Ramos (cell line): Measurements from ENCODE around the gene GTF3C1.

Experiments used
- in situ Hi-C: fragments of 300-500 bp; cut with MboI; formaldehyde crosslinking; loops from one replicate; pipeline ENCODE4 v1.14.3; 2022; ENCODE audit warnings: low sequenced_read_pairs; ENCODE audit not compliant: unreplicated experiment

GTF3C1 gene

DNA sequence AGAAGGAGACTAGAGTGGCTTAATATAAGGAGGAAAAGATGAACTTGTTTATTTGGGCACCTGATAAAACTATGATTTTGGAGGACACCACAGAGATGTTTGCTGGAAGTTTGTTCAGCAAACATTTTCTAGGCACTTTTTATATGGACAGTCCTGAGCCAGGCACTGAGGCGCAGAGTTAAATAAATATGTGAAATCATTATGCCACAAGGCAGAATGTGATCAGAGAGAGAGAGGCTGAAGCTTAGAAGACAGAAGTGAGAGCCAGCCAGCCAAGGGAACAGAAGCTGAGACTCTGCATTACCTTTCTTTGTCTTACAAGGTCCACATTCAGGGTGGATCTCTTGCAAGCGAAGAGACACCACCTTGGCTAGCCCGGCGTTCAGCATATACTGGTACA is 21.4 kb downstream of the GTF3C1 start:
- in situ Hi-C loops, result no loop called here

DNA sequence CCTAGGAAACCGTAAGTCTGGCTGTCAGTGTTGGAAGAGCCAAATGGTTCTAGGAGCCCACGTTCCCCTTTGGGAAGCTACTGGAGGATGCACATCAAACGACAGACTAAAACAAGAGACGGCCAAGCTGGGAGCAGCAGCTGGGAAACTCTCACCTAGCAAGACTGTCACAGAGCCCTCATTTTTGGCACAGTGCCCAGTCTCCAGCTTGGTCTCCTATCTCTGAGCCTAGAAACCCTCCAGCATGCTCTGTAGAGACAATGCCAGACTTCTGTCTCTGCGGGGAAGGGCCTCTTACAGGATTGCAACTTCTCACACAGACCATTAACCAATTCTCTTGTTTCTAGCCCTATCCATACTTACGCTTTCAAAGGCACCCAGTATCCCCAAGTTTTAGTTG is 23.5 kb downstream of the GTF3C1 start:
- in situ Hi-C loops, result no loop called here

DNA sequence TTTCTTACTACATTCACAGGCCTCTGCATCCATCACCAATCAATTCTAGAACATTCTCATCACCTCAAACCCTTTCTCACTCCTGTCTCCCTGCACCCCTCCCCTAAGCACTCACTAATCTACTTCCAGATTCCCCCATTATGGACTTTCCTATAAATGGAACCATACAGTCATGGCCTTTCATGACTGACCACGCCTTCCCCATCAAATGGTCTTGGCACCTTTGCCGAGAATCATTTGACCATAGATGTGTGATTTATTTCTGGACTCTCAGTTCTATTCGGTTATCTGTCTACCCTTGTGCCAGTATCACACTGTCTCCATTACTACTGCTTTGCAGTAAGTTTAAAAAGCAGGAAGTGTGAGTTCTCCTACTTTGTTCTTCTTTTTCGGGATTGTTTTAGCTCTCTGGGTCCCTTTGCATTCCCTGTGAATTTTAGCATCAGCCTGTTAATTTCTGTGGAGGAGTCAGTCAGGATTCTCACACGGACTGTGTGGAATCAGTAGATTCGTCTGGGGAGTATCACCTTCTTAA is 27.5 kb downstream of the GTF3C1 start:
- in situ Hi-C loops, result no loop called here

DNA sequence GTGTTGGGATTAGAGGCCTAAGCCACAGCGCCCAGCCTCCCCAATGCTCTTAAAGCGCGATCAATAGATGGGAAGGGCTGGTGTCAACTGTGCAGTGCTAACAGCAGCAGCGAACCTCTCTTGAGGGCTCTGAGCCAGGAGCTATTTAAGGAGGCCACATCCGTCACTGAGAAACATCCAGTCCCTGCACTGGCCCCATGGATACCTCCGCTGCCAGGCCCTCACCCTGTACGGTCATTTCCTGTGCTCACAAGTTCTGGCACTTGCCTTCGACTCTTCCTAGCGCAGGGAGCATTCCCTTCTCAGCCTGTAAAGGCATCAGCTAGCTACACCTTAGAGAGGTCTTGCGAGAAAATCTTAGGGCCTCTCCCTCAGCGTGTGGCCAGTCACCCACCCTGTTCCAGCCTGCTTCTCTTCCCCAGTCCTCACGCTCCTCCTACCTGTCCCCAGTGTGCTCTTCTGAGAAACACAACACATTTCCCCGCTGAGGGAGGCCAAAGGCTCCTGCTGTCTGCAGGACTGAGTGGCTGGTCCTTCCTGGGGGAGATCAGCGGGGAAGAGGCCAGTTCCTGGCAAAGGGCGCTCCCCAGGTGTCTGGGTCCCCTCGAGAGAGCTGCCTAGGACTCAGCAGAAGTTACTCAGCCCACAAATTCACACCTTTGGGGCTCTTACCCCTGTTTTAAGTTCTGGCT is 28.6 kb downstream of the GTF3C1 start:
- in situ Hi-C loops, result no loop called here

DNA sequence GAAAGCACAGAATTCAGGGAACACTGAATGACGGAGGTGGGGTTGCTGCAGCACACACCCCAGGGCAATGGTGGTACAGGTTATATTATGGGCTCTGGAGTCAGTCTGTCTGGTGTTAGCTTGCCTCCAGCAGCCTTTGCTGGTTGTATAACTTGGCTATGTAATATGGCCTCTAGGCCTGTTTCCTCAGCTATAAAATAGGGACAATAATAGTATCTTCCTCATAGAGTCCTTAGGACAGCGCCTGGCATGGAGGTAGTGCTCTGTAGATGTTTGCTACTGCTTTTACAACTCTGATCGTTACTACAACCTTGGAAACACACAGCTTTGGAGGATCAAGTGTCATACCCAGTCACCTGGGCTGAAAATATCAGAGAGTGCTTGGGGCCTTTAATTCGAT is 31.5 kb downstream of the GTF3C1 start:
- in situ Hi-C loops, result no loop called here

DNA sequence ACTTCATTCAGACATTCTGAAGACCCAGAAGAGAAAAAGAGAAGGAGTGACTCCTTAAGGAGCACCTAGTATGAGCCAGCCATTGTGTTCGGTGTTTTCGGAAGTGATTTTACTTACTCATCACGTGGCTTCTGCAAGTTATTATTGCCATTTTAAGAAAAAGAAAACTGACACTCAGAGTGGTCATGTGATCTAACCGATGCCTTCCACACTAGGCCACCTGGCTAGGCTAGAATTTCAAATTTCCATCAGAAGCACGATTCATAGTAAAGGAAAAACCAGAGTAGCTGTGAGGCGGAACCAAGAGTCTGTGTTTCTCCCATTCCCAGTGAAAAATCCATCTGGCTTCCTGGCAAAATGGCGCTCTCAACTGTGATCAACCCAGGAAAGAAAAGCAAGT is 32.0 kb downstream of the GTF3C1 start:
- in situ Hi-C loops, result no loop called here

DNA sequence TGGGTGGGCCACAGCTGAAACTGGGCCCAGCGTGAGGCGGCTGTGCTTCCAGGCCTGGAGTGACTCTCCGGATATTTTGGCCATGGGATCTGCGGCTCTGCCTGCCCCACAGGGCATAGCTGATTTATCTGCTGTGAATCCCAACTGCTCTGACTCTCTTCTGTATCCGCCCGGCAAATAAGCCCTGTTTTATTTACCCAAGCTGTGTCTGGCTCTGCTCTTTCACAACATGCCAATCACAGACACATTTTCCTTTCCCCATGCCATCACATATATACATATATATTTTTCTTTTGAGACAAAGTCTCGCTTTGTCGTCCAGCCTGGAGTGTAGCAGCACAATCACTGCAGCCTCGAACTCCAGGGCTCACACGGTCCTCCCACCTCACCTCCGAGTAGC is 33.3 kb downstream of the GTF3C1 start:
- in situ Hi-C loops, result no loop called here

DNA sequence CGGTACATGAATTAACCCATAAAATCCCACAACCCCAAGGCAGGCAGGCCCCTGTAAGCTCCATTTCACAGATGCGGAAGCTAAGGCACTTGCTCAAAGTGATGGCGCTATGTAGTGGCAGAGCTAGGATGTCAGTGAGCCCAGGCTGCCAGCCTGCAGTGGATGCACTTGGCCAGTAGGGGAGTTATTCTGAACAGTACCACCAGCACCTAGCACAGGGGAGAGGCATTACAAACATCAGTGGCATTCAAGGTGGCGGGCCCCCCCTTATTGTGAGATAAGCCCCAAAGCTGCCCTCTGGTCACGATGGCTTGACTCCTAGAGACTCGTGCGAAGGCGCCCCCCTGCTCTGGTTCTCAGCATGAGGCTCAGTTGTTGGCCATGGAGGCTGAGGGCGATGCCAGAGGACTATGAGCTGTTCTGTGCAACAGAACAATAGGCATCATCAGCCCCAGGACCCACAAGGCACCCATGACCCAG is 33.8 kb downstream of the GTF3C1 start:
- in situ Hi-C loops, result no loop called here

DNA sequence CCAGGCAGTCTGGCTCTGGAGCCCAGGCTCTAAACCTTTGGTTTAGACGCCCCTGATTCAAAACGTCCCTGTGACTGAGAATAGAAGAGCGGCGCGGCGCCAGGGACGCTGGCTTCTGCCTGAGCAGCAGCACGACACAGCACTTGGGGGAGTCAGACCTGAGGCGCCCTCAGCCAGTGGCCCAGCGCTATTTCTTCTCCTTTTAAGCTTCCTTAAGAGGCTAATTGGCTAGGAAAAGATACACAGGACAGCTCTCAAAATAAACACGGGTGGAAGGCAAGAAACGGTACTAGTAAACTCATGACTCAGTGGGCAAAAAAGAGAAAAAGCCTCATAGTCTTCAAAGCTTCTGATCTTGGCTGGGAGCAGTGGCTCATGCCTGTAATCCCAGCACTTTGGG is 34.9 kb downstream of the GTF3C1 start:
- in situ Hi-C loops, result no loop called here

DNA sequence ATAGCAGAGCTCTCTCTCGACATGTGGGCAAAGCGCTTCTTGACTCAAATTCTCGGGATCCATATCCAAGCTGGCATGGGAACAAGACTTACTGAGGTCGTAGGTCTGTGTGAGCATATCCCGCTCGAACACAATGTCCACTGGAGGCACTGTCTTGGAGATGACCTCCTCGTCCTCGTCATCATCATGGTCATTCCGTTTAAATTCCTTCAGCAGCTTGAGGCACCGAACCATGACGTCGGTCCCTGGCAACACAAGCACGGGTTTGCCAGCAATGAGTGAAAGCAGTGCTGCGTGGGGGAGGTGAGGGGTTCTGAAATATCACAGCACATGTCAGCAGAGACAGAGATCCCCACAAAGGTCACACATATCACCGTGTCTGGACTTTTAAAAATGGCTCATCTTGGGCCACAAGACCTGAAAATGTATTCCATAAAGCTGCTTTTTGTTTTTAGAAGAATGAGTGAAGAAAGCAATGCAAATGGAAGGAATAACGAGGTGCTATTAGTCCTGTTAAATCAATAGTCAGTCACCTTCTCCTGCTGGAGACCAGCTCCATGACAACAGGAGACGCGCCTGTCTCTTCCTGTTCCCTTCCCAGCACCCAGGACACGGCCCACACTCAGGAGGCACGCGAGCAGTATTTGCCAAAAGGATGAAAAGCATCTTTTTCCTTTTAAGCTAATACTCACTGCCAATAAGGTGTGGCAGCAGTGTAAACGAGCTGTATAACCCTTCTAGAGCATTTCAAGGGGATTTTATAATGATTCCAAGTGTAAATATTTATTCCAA is 37.9 kb downstream of the GTF3C1 start:
- in situ Hi-C loops, result no loop called here

DNA sequence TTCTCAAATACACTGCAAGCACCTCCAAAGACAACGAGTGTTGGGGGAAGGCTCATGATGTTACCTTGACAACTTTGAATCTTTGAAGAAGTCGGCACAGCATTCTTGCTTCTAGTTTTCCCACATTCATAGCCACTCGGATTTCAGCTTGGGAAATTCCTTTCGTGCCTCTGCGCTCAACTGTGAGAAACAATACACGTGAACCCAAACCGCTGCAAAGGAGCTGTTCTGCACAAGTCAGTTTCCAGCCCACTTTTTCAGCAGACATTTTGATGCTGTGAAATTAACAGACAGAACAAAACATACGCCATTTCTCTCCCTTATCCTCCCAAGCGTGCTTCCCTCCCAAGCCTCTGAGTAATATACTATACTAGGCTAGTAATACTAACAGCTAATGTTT is 41.2 kb downstream of the GTF3C1 start:
- in situ Hi-C loops, result no loop called here

DNA sequence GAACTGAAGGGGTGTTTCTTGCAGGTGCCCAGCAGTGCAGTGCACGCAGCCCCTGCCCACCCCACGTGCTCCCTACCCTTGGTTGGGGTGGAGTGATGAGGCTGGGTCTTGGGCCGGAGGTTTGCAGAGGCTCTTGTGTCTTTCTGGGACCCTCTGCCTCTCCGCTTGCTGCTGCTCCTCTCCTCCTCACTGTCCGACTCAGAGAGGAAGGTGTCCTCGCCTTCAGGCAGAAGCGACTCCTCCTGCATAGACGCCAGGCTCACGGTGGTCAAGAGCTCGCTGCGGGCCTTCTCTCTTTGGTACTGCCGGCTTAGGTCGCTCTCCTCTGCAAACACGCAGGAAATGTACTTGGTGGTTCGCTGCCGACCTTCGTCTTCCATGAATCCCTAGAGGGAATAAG is 42.9 kb downstream of the GTF3C1 start:
- in situ Hi-C loops, result no loop called here

DNA sequence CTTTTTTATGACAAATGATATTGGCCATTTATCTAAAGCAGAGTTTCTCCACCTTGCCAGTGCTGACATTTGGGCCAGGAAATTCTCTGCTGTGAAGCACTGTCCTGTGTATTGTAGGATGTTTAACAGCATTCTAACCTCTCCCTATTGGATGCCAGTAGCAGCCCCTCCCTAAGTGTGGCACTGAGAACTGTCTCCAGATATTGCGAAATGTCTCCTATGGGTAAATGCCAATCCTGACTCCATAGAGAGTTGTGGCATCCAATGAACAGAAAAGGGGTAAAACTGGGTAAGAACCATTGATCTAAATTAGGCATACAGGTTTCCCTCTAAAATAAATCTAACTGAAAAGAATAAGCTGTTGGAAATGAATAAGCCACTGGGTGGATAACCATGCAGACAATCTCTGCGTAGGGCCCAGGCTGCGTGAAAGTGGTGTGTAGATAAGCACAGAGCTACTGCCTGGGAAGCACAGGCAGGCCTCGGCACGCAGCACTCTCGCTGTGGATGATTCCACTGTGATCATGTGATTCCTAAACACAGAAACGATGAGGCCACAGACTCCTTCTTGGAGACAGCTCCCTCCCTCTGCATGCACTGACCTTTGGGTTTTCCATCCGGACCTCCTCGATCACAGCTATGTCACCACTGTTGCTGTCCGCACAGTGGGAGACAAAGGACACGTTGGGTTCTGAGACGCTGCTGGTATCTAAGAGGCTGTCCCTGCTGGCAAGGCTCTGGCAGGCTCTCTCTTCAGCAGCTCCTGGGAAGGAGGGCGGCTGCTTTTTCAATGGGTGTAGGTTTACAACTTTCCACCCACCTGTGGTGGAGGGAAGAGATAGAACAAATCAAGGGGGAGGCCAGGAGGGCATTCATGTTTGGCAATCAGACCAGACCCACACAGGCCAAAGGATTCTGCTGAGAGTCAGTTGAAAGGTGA is 44.1 kb downstream of the GTF3C1 start:
- in situ Hi-C loops, result no loop called here

DNA sequence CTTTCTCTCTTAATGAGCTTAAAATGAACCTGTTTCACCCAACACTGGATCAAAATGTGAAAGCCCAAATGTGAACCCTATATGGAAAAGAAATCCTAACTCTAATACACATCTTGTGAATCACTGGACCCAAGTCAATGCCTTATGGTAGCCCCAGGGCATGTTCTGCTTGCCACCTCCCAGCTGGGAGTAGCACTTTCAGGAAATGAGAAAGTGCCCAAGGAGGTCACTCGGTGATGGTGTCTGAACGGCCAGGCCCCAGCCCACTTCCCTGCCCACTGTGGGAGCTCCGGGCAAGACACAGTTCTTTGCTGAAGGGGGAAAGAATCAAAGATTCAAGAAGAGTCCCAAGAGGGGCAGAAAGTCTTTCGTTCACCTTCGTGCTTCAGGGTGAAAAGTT is 46.1 kb downstream of the GTF3C1 start:
- in situ Hi-C loops, result no loop called here

DNA sequence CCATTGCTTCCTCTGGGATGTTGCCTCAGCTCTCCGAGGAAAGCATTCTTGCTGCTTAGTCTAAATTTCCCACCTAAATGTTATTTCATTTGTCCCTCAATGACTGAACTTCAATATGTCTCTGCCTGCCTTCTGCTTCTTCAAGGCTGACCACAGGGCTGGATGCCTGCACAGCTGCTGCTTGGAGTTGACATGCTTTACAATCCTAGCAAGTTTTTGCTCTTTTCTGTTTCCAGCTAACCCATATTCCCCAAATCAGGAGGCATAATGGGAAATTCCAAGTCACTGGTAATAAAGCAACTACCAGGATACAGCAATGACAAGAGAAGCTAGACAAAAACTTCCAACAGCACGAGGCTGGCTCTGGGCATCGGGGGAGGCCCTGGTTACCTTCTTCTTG is 48.9 kb downstream of the GTF3C1 start:
- in situ Hi-C loops, result no loop called here

DNA sequence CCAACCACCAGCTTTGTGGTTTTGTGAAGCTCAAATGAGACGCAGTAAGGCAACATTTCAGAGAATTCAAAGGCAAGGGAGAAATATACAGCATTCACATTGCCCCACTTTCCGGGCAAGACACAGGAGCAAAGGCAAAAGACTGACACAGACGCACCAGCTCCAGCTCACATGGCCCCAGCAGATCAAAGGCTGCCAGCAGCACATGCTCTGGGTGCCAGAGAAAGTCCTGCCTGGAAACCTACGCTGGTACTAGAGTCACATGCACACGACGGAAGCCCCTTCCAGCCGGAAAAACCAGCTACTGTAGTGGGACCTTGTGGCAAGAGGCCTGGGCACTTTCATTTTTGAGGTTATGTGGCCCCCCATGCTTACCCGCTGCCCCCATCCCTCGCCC is 50.1 kb downstream of the GTF3C1 start:
- in situ Hi-C loops, result no loop called here

DNA sequence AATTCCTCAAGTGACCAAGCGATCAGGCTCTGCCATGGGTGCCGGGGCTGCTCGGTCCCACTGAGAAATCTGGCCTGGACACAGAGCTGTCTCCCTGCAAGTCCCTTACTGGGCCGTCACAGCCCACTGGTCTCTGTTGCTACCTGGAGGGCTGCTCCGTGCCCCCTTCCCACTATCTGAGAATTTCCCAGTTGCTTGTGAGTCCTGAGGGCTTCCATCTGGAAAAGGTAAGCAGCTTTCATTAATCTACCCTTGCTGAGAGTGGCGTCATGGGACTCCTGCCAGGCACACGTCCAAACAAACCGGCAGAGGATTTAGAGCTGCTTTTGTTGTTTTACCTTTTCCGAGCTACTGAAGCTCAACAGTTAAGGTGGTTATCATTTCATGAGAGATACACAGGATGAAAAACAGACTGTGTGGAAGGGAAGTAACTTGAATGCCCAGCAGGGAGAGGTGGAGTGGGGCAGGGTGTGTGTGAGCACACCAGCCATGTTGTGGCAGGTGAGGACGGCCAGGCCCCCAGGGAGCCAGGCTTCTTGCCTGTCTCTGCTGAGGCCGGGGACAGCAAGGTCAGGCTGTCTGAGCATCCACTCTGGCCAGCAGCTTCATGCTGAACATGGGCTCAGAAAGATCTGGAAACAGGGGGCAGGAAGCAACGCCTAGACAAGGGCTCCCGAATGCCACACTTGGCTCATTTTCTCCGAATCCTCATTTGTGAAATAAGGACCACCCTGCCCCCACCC is 50.6 kb downstream of the GTF3C1 start:
- in situ Hi-C loops, result no loop called here

DNA sequence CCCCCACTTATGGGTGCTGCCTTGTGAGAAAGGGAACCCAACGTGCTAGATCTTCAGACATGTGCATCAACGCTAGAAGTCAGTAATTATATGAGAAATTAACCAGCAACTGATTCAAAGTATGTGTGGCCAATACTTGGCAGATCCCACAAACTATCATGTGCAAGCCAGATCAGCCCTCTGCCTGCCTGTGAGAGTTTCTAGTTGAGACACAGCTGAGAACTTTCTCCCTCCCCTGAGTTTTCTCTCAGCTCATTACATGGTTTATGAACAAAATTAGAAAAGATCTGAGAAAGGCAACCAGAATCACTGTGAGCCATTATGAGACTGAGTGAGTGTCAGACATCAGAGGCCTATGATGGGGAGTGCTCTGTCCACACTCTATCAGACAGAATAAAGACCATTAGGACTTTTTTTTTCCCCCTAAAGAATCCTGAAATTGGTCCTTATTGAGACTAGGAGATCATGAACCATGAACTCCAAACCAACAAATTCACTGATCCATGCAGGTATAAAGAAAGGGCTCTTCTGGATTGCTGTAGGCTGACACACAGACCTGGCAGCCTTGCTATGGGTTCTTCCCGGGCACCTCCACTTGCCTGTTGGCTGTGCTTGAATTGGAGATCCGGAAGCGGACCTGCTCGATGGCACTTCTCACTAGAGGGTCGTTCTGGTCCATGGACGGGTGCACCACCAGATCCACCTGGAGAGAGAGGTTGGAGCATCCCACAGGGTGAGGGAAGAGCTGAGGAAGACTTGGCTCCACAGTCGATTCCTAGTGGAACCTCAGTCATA is 51.5 kb downstream of the GTF3C1 start:
- in situ Hi-C loops, result no loop called here

DNA sequence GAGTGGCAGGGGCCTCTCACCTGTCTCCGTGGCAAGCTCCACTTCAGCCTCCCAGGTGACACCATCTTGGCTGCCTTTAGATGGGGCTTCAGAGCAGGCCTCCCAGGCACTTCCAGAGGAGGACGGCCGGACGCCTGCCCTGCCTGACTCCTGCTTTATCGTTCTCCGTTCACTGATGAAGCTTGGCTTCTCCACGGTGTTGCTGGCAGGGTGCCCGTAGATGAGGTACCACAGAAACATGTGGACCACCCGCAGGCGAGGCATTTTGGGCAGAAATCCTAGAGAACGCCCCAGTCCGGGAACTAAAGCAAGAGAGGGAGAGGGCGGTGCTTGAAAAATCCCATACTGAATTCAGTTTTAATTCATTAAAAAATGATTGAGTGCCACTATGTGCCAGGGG is 54.5 kb downstream of the GTF3C1 start:
- in situ Hi-C loops, result no loop called here
